AG10803 (cell line): ENCODE measurements around the gene ARRDC1.
A peak's percentile ranks its signal among the peaks of the same experiment; 100 is the strongest.
"Not testable (repeated sequence)": the region's sequence is repeated elsewhere in the genome, so short reads cannot be mapped to it uniquely, and the experiment has no call there.

Source experiments
- DNase-seq: peaks from one replicate; pipeline ENCODE4 v3.0.0; 2010; ENCODE audit warnings: low read depth
- H3K4me3 ChIP-seq: 2 replicates; pipeline ENCODE4 v1.5.1; 2011; ENCODE audit warnings: mild to moderate bottlenecking, low read length, control low read depth
- TF ChIP-seq, protein P1 (sequence below): conservative IDR thresholded peaks from 2 replicates; pipeline ENCODE4 v1.5.1; 2011; ENCODE audit warnings: mild to moderate bottlenecking, low read length, control low read depth, inconsistent platforms

ARRDC1 gene

DNA sequence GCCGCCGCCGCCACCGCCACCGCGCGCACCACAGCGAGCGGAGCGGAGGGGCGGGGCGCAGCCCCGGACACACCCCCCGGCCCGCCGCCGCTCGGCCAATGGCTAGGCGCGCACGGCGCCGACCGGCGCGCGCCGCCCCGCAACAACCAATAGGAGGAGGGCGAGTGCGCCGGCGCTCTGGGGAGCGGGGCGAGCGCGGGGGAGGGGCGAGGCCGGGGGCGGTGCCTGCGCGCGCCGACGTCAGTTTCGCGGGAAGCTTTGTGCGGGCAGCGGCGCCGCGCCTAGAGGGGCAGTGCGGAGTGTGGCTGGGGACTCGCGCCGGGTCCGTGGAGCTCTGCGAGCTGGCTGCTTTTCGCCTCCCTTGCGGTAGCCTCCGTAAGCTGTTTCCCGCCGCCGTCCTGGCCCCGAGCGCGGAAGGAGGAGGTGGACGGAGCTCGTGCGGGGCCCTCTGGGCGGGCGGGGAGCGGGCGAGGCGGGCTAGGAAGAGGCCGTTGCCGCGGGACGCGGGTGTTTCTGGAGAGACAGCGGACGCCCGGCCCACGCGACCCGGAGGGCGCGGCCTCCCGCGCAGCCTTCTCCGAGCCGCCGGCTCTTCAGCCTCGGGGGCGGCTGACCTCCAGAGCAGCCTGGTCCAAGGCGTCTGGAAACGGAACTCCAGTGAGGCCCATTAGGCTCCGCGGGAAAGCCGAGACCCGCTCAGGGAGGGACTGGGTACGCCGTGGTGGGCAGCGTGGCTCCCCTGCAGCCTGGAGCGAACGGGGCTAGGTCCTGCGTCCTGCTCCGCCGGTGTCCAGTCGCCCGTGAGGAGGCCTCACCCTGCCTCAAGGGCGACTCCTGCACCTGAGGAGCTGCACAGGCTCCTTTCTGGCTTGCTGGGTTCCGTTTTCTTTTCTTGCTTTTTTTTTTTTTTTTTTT lies 14.8 kb upstream of the ARRDC1 start, which contains the start of gene ZMYND19:
Gene ZMYND19 (minus strand): TSS at position 44 of the 915 bp plus-strand sequence. CDS start 249 bp downstream, outside the sequence.
- peak; percentile 78 for DNase-seq
- TF ChIP-seq, protein P1, sequence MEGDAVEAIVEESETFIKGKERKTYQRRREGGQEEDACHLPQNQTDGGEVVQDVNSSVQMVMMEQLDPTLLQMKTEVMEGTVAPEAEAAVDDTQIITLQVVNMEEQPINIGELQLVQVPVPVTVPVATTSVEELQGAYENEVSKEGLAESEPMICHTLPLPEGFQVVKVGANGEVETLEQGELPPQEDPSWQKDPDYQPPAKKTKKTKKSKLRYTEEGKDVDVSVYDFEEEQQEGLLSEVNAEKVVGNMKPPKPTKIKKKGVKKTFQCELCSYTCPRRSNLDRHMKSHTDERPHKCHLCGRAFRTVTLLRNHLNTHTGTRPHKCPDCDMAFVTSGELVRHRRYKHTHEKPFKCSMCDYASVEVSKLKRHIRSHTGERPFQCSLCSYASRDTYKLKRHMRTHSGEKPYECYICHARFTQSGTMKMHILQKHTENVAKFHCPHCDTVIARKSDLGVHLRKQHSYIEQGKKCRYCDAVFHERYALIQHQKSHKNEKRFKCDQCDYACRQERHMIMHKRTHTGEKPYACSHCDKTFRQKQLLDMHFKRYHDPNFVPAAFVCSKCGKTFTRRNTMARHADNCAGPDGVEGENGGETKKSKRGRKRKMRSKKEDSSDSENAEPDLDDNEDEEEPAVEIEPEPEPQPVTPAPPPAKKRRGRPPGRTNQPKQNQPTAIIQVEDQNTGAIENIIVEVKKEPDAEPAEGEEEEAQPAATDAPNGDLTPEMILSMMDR: no peak
- peak within 1 kb of the TSS; percentile 76 for H3K4me3 ChIP-seq

DNA sequence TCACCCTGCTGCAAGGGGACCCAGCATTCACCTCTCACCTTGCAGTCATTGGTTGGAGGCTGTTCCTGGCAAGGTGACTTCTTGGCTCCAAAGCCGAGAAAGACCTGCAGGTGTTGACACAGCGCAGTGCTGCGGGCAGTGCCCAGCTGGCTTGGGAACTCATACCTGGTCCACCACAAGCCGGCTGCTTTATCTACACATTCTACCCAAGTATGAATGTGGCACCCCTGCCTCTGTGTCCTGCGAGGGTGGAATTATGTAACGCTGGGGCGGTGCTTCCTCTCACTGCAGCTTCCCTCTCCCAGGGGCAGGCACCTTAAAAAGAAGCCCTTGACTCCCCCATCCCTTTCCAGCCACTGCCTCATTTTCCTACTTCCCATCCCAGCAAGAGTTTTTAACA lies 12.7 kb upstream of the ARRDC1 start:
- TF ChIP-seq, protein P1: no peak
- DNase-seq: no peak
- no peak overlapping the region for H3K4me3 ChIP-seq

DNA sequence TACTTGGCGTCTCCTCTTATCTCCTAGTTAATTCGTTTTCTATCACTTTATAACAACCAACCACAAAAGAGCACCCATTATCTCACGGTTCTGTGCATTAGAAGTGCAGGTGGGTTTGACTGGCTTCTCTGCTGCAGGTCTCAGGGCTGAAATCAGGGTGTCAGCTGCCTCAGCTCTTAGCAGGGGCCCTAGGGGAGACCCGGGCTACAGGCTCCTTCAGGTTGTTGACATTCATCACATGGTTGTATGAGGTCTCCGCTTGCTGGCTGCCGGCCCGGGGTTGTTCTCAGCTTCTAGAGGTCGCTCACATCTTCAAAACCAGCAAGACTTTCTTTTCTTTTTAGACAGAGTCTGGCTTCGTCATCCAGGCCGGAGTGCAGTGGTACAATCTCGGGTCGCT lies 12.3 kb upstream of the ARRDC1 start:
- TF ChIP-seq, protein P1: no peak
- no peak for DNase-seq
- H3K4me3 ChIP-seq: no peak overlapping the region

DNA sequence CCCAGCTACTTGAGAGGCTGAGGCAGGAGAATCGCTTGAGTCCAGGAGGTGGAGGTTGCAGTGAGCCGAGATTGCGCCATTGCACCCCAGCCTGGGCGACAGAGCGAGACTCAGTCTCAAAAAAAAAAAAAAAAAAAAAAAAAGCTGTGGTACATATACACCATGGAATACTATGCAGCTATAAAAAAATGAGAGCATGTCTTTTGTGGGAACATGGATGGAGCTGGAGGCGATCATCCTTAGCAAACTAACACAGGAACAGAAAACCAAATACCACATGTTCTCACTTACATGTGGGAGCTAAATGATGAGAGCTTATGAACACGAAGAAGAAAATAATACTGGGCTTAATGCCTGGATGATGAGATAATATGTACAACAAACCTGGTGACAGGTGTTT lies 8.9 kb upstream of the ARRDC1 start:
- not testable (repeated sequence) for H3K4me3 ChIP-seq

DNA sequence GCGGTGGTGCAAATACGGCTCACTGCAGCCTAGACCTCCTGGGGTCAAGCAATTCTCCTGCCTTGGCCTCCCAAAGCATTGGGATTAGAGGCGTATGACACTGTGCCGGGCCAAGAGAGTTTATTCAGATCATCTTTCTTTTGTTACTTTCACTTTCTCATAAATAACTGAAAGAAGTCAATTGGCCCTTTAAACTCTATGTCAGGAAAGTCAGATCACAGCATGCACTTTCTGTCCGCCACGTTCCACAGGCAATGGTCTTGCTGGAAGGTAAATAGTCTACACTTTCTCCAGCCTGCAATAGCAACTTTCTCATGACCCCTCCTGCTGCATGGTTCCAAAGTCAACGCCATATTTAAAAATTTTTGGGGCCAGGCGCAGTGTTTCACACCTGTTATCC lies 6.5 kb upstream of the ARRDC1 start:
- DNase-seq: no peak
- TF ChIP-seq, protein P1: no peak
- no peak overlapping the region for H3K4me3 ChIP-seq

More for the DNA sequence above, 8.9 kb upstream of the ARRDC1 start:
- DNase-seq: not testable (repeated sequence)

DNA sequence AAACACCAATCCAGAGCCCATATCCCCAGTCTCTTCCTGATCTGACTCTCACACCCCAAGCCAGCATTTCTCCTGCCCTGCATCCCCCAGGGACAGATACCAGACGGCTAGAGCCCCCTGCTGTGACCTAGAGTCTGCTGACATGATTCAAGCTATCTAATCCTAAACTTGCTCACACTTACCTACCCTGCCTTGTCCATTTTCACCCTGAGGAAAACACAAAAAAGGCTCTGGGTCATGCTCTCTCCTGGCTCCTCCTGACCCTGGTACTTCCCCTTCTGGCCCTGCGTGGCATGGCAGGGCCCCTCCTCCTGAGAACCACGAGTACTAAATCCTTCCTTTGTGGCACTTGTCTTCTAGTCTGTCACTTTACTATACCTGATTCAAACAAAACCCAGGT lies 2.8 kb upstream of the ARRDC1 start:
- TF ChIP-seq, protein P1: no peak
- no peak overlapping the region for H3K4me3 ChIP-seq
- no peak for DNase-seq

DNA sequence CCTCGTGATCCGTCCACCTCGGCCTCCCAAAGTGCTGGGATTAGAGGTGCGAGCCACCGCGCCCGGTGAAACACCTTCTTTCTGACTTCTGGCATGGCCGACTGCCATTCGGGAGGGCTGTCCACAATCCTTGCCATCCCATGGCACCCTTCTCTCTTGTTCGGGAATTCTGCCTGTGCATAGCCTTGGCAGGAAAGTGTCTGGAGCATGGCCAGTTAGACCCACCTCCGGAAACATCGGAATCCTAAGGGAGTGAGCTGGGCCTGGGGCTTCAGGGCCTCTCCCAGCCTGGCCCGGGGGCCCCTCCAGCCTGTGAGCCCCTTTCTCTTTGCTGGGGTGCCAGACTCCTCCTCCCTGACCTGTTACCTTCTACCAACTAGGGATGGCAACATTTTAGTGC lies 1.6 kb upstream of the ARRDC1 start:
- H3K4me3 ChIP-seq: no peak overlapping the region
- no peak for DNase-seq
- TF ChIP-seq, protein P1: no peak
